Mesenteric fat pad (tissue), 1 donor: Measurements from ENCODE around the gene SLC39A11. TPM values are rescaled to one million over a fixed set of nuclear protein-coding genes. Genes with fewer than 3 reads are reported as not detected.
"Not testable (repeated sequence)": the region's sequence is repeated elsewhere in the genome, so short reads cannot be mapped to it uniquely, and the experiment has no call there.

Experiments used
- DNase-seq: peaks from one replicate; pipeline ENCODE4 v3.0.0-alpha.2; 2020; ENCODE audit warnings: low spot score
- total RNA-seq: library from RNA; stranded (reverse); fragmentation: NEBNext Ultra II Directional; extraction: Animal tissue kit (Norgen Biotek cat#: 25700); gene quantifications from one replicate; pipeline ENCODE4 v1.2.1, GENCODE V29; 2021
- donor health status: DM: yes; HTN: yes; CAD: no.

The SLC39A11 gene
- total RNA-seq, 1 donor from 2014 or later: 36.2 TPM

DNA sequence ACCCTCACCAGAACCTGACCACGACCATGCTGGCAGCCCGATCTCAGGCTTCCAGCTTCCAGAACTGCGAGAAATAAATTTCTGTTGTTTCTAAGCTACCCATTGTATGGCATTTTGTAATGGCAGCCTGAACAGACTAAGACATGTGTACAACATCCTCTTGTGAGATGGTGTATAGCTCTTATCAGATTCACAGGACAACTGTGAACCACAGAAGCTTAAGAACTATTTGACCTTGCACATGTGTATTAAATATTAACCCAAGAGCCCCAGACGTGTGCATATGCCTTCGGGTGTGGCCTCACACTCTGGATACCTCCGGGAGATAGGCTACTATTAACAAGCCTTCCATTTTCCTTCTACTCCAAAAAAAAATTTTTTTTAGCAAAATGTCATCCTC is 248.9 kb downstream of the SLC39A11 start:
- no peak for DNase-seq

DNA sequence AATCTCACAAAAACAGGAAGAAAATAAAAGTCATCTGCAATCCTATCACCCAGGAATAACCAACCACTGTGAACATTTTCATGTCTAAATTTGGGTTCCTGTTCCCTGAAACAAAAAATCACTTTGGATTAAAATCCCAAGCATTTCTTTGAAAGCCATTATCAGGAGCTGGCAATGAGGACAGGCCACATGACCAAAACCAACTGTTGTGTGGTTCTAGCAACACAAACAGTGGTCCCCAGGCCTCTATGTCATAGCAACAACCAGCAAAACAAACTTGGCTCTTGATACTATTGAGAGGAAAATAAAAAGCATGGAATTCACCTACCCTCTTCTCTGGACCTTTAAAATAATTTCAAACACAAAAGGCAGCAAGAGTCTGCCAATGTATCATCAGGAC is 252.5 kb downstream of the SLC39A11 start:
- no peak for DNase-seq

DNA sequence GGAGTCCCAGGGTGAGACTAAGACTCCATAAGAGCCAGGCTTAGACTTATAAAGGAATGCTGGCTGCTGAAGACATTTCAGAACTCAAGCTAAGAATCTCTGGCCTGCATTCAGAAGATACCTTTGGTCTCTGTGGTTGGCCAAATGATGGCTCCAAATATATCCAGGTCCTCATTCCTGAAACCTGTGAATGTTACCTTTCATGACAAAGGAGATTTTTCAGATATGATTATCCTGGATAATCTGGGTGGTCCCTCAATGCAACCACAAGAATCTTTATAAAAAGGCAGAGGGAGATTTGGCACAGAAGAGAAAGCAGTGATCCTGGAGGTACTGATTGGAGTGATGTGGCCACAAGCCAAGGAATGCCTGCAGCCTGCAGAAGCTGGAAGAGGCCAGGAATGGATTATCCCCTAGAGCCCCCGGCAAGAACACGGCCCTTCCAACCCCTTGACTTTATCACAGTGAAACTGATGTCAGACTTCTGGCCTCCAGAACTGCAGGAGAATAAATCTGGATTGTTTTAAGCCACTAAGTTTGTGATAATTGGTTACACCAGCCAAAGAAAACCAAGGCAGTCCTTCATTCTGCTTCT is 253.3 kb downstream of the SLC39A11 start:
- no peak for DNase-seq

DNA sequence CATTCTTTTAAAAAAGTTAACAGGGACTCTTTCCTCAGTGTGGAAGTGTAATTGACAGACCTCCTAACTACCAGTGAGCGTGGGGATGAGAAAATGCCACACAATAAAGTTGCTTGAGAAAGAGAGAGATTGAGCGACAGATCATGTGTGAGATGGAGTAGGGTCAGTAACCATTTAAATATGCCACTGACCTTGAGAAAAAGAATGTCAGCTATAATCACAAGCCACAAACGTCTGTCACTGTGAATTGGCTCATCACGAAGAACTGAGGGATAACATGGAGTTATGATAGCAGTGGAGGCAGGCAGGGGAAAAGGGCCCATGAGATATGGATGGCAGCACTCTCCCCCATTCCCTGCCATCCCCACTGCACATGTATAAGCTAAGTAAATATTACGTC is 253.9 kb downstream of the SLC39A11 start:
- no peak for DNase-seq

DNA sequence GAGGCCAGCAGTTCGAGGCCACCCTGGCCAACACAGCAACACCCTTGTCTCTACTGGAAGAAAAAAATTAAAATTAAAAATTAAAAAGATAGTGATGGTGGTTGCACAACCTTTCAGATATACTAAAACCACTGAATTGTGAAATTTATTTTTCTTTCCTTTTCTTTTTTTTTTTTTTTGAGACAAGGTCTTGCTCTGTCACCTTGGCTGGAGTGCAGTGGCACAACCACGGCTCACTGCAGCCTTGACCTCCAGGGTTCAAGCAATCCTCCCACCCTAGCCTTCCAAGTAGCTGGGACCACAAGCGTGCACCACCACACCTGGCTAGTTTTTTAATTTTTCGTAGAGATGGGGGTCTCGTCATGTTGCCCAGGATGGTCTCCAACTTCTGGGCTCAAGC is 254.4 kb downstream of the SLC39A11 start:
- no peak for DNase-seq

DNA sequence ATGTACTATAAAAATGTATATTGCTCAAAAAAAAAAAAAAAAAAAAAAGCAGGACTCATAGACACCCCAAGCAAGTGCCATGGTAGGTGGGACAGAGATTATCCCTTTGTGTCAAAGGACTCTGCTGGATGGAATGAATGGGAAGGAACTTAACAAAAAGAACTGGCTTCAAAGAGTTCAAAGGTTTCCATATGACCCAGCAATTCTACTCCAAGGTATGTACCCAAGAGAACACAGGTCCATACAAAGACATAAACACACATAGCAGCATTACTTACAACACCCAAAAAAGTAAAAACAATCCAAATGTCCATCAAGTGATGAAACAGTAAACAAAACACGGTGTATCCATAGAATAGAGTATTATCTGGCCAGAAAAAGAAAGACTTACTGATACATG is 255.2 kb downstream of the SLC39A11 start:
- DNase-seq: no peak

DNA sequence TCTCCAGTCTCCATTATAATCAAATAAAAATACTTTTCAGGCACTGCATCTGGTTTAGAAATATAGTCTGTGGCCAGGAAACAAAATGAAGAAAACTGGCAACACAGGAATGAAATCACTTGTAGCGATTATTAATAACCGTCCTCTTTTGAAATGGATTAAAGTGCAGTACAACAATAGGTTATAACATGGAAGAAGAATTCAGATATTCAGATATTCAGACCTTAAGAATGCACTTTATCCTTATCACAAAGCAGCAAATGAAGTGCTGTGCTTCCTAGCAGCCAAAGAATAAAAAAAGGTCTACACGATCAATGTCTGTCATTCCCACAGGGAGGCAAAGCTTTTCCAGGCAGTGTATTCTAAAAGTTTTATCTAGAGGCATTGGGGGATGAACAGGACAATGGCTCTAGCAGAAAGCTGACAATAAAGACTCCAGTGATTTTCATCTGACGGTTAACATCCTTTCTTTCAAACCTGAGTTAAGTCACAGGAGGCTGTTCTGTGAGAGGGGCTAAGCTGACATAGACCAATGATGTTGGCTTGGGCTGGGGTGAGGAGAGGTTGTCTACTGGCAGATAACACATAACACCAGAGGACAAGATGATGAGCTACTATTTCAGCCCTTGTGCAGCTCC is 259.2 kb downstream of the SLC39A11 start:
- no peak for DNase-seq

DNA sequence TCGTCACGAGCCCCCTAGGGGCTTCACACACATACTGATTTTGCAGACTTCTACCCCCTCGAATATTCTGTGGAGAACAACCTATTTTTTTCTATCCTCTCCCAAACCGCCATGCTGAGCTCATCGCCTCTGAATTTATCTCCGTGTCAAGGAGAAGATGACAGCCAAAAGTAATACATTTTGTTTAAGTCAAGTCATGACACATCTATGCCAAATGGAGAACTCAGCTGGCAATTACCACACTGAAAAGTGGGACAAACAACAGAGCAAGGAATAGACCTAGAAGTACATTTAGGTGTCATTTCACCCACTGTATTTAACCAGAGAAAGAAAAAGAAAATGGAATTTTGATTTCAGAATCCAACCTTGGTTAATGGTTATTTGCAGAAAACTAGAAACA is 260.2 kb downstream of the SLC39A11 start:
- no peak for DNase-seq

DNA sequence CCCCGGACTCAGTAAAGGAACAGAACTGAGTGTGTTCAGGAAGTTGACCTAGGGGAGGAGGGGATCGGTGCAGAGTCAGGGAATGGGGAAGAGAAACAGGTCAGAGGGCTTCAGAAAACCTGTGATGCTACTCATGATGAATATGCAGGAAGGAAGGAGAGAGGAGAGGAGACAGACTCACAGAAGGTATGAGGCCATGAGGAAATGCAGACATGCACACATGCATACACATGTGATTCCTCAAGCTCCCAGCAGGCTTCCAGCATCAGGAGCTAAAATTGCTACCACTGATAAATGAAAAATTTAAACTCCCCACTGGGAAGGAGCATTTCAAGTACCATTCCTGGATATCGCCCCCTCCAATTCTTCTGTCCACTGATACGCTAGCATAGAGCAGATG is 262.6 kb downstream of the SLC39A11 start:
- DNase-seq: no peak

DNA sequence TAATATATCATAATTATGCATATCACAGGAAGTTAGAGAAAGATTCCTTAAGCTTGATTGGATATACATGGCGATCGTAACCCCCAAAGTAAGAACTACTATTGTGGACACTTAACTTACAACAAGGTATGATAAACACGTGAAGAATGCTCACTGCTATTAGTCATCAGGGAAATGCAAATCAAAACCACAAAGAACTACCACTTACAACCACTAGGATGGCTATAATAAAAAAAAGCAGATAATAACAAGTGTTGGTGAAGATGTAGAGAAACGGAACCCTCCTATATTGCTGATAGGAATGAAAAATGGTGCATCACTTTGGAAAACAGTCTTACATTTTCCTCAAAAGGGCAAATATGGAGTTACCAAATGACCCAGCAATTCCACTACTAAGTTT is 265.9 kb downstream of the SLC39A11 start:
- DNase-seq: no peak

DNA sequence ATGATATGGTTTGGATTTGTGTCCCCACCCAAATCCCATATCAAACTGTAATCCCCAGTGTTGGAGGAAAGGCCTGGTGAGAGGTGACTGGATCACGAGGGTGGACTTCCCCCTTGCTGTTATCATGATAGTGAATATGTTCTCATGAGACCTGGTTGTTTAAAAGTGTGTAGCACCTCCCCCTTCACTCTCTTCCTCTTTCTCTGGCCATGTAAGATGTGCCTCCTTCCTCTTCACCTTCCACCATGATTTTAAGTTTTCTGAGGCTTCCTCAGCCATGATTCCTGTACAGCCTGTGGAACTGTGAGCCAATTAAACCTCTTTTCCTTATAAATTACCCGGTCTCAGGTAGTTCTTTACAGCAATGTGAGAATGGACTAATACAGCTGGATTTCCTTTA is 266.4 kb downstream of the SLC39A11 start:
- not testable (repeated sequence) for DNase-seq

DNA sequence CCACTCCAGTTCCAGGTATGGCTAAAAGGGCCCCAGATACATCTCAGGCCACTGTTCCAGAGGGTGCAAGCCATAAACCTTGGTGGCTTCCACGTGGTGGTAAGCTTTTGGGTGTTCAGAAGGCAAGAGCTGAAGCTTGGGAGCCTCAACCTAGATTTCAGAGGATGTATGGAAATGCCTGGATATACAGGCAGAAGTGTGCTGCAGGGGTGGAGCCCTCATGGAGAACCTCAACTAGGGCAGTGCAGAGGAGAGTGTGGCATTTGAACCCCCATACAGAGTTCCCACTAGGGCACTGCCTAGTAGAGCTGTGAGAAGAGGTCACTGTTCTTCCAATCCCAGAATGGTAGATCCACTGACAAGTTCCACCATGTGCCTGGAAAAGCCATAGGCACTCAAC is 267.3 kb downstream of the SLC39A11 start:
- DNase-seq: no peak

DNA sequence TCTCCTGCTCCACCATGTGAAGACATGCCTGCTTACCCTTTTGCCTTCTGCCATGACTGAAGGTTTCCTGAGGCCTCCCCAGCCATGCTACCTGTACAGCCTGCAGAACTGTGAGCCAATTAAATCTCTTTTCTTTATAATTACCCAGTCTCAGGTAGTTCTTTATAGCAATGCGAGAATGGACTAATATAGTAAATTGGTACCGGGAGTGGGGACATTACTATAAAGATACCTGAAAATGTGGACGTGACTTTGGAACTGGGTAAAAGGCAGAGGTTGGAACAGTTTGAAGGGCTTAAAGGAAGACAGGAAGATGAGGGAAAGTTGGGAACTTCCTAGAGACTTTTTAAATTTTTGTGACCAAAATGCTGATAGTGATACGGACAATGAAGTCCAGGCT is 268.2 kb downstream of the SLC39A11 start:
- DNase-seq: not testable (repeated sequence)

DNA sequence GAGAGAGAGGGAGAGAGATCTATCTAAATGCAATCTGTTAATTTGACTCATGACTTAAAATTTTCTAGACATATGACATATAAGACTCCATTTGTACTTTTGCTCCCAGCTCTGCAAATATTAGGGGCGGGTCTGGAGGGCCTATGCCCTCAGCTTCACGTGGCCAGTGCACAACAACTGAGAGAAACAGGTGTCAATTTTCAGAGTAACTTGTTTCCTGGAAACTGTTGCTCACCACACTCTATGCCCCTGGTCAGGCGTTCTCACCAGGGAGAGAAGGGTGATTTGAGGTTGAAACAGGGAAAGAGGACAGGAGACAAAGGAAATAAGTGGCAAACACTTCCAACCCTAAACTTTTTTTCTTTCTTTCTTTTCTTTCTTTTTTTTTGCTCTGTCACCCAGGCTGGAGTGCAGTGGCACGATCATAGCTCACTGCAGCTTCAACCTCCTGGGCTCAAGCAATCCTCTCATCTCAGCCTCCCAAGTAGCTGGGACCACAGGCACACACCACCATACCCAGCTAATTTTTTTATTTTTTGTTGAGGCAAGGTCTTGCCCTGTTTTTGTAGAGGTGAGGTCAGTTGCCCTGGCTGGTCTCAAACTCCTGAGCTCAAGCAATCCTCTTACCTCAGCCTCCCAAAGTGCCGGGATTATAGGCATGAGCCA is 270.0 kb downstream of the SLC39A11 start:
- DNase-seq: no peak

DNA sequence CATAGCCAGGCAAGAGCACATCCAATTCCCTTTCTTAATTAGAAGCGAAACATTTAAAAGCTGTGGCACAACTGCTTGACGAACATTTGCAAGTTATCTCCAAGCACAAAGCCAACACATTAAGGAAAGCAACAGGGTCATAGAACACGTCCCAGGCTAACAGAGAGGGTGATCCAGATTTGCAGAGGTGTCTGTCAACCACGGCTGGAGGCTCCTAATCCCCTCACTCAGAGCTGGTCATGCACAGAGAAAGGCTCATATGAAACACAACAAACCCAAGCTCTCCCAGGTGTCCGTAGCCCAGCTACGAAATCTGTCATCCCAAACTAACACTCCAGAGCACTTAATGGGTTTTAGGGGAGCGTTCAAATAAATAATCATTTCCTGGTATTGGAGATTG is 276.1 kb downstream of the SLC39A11 start:
- DNase-seq: no peak

DNA sequence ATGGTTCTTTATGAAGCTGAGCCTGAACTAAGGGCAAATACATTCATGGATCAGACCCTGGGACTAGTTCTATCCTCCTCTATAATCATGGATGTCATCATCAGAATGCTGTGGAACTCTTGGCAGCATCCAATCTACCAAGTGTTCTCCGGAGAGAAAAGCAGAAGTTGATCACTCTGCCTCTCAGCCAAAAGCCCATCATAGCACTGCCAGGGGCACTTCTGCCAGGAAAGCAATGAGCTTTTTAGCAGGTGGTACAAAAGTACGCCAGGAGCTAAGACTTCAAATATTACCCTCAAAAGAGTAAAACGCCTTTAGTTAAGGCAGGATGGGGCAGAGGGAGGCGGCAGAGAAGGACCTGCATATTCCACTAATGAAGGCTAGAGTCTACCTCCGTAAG is 279.0 kb downstream of the SLC39A11 start:
- DNase-seq: no peak

DNA sequence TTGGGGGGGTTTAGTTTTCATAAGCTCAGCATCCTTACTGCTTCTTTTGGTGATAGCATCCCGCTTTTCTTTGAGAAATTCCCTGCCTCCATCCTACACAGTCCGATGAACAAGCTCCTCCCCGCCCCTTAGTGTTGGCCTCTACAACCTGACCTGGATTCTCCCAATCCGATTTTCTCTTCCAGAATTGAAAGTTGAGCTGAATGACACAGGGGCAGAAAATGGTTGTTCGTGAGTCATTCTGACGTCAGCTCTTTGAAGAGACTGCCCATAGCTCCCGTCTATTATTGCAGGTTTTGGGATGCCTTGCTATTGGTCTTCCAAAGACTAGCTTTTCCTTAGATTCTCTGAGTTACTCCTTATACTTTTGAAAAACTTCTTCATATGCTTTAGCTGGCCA is 279.7 kb downstream of the SLC39A11 start:
- DNase-seq: no peak

DNA sequence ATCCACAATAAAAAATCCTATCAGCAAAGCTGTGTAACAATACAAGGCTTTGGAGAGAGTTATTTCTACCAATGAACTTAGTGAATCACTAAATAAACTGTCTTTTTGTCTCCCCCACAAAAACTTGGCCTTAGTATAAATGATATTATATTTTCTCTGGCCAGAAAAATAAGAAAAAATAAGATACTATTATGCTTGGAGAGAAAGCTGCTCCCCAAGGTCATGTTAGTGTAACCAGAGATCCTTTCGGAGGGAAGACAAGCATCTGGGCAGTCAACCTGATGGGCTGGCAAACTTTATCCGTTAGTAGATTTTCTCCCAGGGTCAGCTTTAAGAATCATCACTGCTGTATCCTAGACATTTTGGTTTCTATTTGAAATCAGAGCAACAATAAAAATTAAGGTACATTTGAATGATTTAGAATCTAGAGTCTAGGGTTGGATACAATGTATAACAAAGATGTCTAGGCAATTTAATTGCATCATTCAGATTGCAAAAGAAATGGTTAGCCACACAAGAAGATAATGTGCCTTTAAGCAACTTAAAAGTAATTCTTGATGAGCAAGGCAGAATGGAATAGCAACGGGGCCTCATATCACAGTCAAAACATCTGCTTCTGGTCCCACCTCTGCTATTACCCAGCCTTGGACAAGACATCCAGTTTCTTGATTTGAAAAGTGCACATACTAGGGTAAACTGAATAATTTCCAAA is 280.4 kb downstream of the SLC39A11 start:
- DNase-seq: no peak

DNA sequence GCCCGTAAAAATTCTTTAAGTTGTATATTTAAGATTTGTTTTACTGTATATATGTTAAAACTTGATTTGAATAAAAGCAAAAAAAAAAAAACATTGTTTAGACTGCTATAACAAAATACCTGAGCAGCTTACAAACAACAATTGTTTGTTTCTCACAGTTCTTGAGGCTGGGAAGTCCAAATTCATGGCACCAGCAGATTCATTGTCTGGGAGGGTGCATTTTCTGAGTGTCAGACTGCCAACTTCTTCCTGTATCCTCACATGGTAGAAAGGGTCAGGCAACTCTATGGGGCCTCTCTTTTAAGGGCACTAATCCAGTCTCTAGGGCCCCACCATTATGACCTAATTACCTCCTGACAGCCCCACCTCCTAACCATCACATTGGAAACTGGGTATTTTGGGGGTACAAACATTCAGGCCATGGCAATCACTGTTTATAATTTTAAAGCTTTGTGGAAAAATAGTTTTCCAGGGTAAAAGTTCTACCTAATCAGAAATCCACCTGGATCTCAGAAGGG is 281.4 kb downstream of the SLC39A11 start:
- no peak for DNase-seq

DNA sequence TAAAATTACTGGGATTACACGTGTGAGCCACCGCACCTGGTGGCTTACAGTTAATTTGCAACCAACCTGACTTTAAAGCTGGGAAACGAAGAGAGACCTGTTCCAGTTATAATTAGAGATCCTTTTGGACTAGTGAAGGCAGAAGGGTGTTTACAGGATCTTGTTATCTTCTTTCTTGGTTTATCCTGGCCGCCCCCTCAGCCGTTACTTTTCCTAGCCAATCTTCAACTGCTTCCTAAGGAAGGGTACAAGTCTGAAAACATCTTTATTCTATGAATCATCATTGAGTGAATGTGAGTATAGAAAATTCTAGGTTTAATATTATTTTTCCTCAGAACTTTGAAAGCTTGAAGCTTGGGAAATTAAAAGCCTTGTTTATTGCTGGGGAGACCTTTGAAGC is 286.5 kb downstream of the SLC39A11 start:
- DNase-seq: no peak

DNA sequence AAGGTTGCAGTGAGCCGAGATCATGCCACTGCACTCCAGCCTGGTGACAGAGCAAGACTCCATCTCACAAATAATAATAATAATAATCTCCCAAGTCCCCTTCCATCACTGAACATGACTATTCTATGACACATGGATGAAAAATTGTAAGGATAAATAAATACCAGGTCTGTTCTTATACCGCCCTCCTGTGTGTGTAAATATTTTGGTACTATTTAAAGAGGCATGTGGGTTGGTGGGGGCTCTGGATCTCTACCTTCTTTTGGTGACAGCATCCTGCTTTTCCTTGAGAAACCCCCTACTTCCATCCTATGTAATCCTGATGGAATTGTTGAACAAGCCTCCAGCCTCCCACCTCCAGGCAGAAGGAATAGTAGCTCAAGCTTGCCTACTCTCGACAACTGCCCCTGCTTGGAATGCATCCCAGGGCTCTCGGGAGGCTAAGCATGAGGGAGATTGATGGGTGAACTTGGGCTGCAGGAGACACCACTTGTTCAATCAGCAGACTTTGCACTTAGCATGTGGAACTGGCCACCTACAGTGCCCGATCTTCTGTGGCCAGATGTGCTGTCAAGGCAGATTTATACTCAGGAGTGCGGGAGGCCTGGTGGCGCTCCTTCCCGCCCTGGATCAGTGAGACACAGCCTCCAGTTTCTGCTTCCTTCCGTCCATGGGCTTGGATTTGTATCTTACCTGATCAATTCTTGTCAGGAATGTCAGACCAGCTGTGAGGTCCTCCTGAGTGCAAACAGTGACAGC is 287.4 kb downstream of the SLC39A11 start:
- DNase-seq: no peak
